ENCODE data around the gene SLC10A6. TPM values are rescaled to one million over a fixed set of nuclear protein-coding genes. Genes with fewer than 3 reads are reported as not detected.

Gene SLC10A6
- total RNA-seq, 1 donor from 2014 or later: not detected

- H3K4me1 Mint-ChIP-seq: no peaks in the 10 kb centered on the region
- H3K79me2 ChIP-seq (ENCODE audit: low read depth): no peaks in the 10 kb centered on the region
- no peak for DNase-seq (ENCODE audit: low spot score)
- TF ChIP-seq EZH2 (IDR thresholded peaks at IDR 0.05) (no peak), EZH2phosphoT487 (IDR thresholded peaks at IDR 0.05) (no peak), CTCF (IDR thresholded peaks at IDR 0.05) (no peak)
- H3K27ac Mint-ChIP-seq: no peak overlapping the region
- no peaks in the 10 kb centered on the region for H3K9me3 Mint-ChIP-seq
- H3K9me3 ChIP-seq (ENCODE audit: low read depth): no peaks in the 10 kb centered on the region
- no peaks in the 10 kb centered on the region for H3K36me3 Mint-ChIP-seq
- H2AFZ ChIP-seq (replicated peaks): no peak overlapping the region
- H3K4me3 Mint-ChIP-seq: no peak overlapping the region
- H3K9ac ChIP-seq: no peak overlapping the region
- H4K20me1 ChIP-seq (ENCODE audit: low read depth): no peaks in the 10 kb centered on the region
- no peak overlapping the region for H3K4me2 ChIP-seq
- no peaks in the 10 kb centered on the region for H3K36me3 ChIP-seq
- H3K27ac ChIP-seq: no peak overlapping the region
- no peaks in the 10 kb centered on the region for H3F3A ChIP-seq (ENCODE audit: low read depth)
- no peak overlapping the region for H3K4me3 ChIP-seq
- H3K27me3 ChIP-seq: no peaks in the 10 kb centered on the region
- H3K4me1 ChIP-seq: no peaks in the 10 kb centered on the region
- peaks cover 4% of the 10 kb centered on the region for H3K27me3 Mint-ChIP-seq (ENCODE audit: insufficient read depth, low read depth)
Observed at GRCh38 chr4:86841309-86841708, 7.9 kb downstream of the SLC10A6 start.

GRCh38 chr4:86840858-86841257 lies 8.3 kb downstream of the SLC10A6 start:
- Mint-ChIP-seq H3K36me3 (no peaks in the 10 kb centered on the region), H3K9me3 (no peaks in the 10 kb centered on the region), H3K4me1 (no peaks in the 10 kb centered on the region), H3K27ac (no peak overlapping the region), H3K4me3 (no peak overlapping the region), H3K27me3 (ENCODE audit: insufficient read depth, low read depth) (peaks cover 4% of the 10 kb centered on the region)
- no peaks in the 10 kb centered on the region for H3K27me3 ChIP-seq
- H3K4me3 ChIP-seq: no peak overlapping the region
- no peaks in the 10 kb centered on the region for H3K36me3 ChIP-seq
- no peak overlapping the region for H2AFZ ChIP-seq (replicated peaks)
- H3K4me1 ChIP-seq: no peaks in the 10 kb centered on the region
- H3K4me2 ChIP-seq: no peak overlapping the region
- no peak overlapping the region for H3K9ac ChIP-seq
- no peaks in the 10 kb centered on the region for H3F3A ChIP-seq (ENCODE audit: low read depth)
- no peaks in the 10 kb centered on the region for H3K79me2 ChIP-seq (ENCODE audit: low read depth)
- H3K9me3 ChIP-seq (ENCODE audit: low read depth): no peaks in the 10 kb centered on the region
- DNase-seq (ENCODE audit: low spot score): no peak
- no peak overlapping the region for H3K27ac ChIP-seq
- H4K20me1 ChIP-seq (ENCODE audit: low read depth): no peaks in the 10 kb centered on the region
- TF ChIP-seq EZH2phosphoT487 (IDR thresholded peaks at IDR 0.05) (no peak), EZH2 (IDR thresholded peaks at IDR 0.05) (no peak), CTCF (IDR thresholded peaks at IDR 0.05) (no peak)

DNA sequence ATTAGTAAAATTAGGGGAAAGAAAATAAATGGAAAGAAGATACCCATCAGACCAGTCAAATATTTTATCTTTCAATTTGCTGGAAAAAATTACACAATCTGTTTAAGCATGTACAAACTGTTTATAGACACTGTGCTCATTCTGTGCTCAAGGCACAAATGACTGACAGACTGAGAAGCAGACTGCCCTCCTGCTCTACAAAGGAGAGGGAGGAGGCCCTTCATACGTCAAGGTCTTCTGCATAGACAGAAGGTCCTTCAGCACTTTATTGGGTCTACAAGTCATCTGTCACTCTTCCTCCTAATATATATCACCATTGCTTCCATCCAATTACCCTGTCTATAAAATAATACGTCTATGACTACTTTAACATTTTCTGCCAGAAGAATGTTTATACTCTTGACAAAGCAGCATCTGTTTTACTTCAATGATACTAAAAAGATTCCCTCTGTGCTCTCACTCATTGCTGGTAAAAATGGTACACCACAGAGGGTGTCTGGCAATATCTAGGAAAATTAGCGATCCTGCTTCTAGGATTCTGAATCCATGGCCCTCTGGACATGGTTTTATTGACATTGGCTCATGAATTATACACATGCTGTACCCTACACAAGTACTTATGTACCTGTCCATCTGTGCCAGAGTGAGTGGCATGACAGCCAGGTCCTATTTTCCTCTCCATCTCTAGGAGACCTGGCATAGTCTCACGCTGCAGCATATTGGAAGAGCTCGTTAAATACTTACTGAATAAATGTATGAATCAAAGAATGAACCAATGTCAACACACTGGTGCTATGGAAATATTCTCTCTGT lies 11.3 kb downstream of the SLC10A6 start:
- Histone ChIP-seq H3K9ac (no peak overlapping the region), H4K20me1 (ENCODE audit: low read depth) (no peaks in the 10 kb centered on the region), H3F3A (ENCODE audit: low read depth) (no peaks in the 10 kb centered on the region), H3K4me3 (no peak overlapping the region), H3K27me3 (no peaks in the 10 kb centered on the region), H3K4me2 (no peak overlapping the region), H3K9me3 (ENCODE audit: low read depth) (no peaks in the 10 kb centered on the region), H3K27ac (no peak overlapping the region), H3K36me3 (no peaks in the 10 kb centered on the region), H3K79me2 (ENCODE audit: low read depth) (no peaks in the 10 kb centered on the region), H3K4me1 (no peaks in the 10 kb centered on the region), H2AFZ (replicated peaks) (no peak overlapping the region)
- DNase-seq (ENCODE audit: low spot score): no peak
- H3K4me1 Mint-ChIP-seq: peaks cover 7% of the 10 kb centered on the region
- H3K27me3 Mint-ChIP-seq (ENCODE audit: insufficient read depth, low read depth): peaks cover 4% of the 10 kb centered on the region
- TF ChIP-seq EZH2 (IDR thresholded peaks at IDR 0.05) (no peak), EZH2phosphoT487 (IDR thresholded peaks at IDR 0.05) (no peak), CTCF (IDR thresholded peaks at IDR 0.05) (no peak)
- no peaks in the 10 kb centered on the region for H3K9me3 Mint-ChIP-seq
- H3K4me3 Mint-ChIP-seq: no peak overlapping the region
- H3K36me3 Mint-ChIP-seq: no peaks in the 10 kb centered on the region
- no peak overlapping the region for H3K27ac Mint-ChIP-seq

All from neural progenitor cell (in vitro differentiated cells).